PC-3 (cell line): ENCODE results near the gene GPR183.

Source experiments
- EZH2 ChIP-seq: fragments of 300-600 bp; sonication (generic); IDR thresholded peaks from one replicate; pipeline ENCODE4 v1.6.1; 2017; ENCODE audit warnings: antibody characterized with exemption, mild to moderate bottlenecking, low read length; ENCODE audit not compliant: unreplicated experiment
- EZH2phosphoT487 ChIP-seq: fragments of 300-600 bp; sonication (generic); IDR thresholded peaks from 2 replicates; pipeline ENCODE4 v1.6.1; 2018; ENCODE audit warnings: mild to moderate bottlenecking, antibody characterized with exemption, low read length, borderline replicate concordance
- TF ChIP-seq, protein P1 (sequence below): fragments of 300-600 bp; sonication (generic); conservative IDR thresholded peaks from 2 replicates; pipeline ENCODE4 v1.5.1; 2017; ENCODE audit warnings: antibody characterized with exemption, low read depth, mild to moderate bottlenecking, low read length

DNA sequence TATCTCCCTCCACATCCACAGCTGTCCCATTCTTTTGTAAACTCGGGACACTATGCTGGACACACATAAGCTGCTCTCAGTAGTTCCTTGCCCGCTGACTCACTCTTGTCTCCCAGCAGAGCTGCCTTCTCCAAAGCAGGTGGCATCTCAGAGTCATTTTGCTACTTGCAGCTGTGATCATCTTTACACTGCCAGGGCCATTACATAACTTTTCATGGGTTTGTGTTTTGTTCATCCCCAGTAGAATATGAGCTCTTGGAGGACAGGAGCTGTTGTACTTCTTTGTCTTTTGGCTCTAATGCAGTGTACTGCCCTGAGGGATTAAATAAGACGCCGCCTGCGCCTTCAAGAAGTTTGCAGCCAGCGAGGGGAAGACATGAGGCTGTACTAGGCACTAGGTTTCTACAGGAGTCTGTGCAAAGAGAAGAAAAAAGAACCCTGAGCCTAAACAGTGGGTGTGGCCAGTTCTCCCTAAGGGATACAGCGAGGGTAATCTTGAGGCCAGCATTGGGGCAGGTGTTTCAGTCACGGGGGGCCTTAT lies 40.8 kb upstream of the GPR183 start:
- TF ChIP-seq, protein P1, sequence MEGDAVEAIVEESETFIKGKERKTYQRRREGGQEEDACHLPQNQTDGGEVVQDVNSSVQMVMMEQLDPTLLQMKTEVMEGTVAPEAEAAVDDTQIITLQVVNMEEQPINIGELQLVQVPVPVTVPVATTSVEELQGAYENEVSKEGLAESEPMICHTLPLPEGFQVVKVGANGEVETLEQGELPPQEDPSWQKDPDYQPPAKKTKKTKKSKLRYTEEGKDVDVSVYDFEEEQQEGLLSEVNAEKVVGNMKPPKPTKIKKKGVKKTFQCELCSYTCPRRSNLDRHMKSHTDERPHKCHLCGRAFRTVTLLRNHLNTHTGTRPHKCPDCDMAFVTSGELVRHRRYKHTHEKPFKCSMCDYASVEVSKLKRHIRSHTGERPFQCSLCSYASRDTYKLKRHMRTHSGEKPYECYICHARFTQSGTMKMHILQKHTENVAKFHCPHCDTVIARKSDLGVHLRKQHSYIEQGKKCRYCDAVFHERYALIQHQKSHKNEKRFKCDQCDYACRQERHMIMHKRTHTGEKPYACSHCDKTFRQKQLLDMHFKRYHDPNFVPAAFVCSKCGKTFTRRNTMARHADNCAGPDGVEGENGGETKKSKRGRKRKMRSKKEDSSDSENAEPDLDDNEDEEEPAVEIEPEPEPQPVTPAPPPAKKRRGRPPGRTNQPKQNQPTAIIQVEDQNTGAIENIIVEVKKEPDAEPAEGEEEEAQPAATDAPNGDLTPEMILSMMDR, result no peak
- TF ChIP-seq EZH2phosphoT487, result no peak
- TF ChIP-seq EZH2, result no peak
